Measurements from ENCODE around the gene CLDN7.

Gene CLDN7

DNA sequence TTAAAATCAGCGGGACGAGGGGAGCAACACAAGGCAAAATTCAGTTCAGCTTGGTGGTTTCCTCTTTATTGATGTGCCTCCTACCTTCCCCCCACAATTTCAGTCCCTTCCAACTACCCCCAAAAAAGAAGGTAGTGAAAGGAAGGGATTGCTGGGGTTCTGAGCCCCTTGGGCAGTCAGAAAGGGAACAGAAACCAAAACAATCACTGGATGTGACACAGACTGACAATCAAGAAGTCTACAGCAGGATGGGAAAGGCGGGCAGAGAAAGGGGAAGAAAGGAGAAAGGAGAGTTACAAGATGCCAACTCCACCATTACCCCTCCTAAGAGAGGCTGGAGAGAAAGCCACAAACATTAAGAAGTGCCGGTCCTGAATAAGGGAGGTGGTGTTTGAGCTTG lies 21.9 kb downstream of the CLDN7 start:
- TF ChIP-seq, protein P1, sequence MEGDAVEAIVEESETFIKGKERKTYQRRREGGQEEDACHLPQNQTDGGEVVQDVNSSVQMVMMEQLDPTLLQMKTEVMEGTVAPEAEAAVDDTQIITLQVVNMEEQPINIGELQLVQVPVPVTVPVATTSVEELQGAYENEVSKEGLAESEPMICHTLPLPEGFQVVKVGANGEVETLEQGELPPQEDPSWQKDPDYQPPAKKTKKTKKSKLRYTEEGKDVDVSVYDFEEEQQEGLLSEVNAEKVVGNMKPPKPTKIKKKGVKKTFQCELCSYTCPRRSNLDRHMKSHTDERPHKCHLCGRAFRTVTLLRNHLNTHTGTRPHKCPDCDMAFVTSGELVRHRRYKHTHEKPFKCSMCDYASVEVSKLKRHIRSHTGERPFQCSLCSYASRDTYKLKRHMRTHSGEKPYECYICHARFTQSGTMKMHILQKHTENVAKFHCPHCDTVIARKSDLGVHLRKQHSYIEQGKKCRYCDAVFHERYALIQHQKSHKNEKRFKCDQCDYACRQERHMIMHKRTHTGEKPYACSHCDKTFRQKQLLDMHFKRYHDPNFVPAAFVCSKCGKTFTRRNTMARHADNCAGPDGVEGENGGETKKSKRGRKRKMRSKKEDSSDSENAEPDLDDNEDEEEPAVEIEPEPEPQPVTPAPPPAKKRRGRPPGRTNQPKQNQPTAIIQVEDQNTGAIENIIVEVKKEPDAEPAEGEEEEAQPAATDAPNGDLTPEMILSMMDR (conservative IDR thresholded peaks at IDR 0.05; ENCODE audit: low read depth, low read length), result no peak
- no peak for DNase-seq (ENCODE audit: low read depth)
- H3K4me3 ChIP-seq (ENCODE audit: low read depth, low read length), result peak overlapping the region; percentile 93

DNA sequence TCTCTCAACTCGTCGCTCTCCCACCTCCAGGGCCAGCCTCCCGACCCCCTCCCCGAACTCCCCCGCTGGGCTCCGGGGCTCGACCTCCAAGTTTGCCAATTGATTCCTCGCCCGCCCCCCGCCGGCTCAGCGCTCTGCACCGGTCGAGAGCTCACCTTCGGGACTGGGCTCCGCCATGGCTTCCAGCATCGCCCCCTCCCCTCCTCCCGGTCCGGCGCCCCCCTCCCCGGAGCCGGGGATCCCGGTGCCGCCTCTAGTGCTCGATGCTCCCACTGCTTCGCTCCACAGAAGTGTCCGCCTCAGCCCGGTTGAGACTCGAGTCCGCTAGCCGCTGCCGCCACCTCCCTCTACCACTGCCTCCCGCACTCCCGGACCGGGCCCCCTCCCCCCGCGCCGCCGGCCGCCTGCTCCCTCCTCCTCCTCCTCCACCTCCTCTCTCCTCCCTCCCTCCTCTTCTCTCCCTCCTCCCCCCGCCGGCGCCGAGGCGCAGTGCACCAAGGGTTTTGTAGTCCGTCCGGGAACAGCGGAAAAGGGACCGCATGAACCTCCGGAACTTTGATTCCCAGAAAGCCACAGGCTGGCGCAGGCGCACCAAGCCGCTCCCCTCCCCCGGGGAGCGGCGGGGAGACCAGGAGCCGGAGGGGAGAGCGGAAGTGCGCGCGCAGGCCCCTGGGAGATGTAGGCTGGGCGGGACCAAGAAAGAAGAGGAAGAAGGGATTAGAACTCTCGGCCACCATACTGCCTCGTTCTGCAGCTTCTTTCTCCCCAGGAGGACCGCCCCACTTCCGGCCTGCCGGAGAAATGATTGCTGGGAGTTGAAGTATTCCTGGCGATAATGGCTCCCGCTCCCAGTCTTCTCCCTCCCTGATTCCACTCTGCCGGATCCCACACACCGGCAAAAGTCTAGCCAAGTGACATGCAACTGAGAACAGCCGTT lies 22.9 kb downstream of the CLDN7 start, which contains the start of gene PHF23:
Gene PHF23 (minus strand): TSS at position 367 of the 937 bp plus-strand sequence. CDS start 178 bp downstream, at position 189.
- TF ChIP-seq, protein P1 (conservative IDR thresholded peaks at IDR 0.05; ENCODE audit: low read depth, low read length), result no peak
- DNase-seq (ENCODE audit: low read depth), result peak; percentile 100
- peak within 1 kb of the TSS; percentile 93 for H3K4me3 ChIP-seq (ENCODE audit: low read depth, low read length)

DNA sequence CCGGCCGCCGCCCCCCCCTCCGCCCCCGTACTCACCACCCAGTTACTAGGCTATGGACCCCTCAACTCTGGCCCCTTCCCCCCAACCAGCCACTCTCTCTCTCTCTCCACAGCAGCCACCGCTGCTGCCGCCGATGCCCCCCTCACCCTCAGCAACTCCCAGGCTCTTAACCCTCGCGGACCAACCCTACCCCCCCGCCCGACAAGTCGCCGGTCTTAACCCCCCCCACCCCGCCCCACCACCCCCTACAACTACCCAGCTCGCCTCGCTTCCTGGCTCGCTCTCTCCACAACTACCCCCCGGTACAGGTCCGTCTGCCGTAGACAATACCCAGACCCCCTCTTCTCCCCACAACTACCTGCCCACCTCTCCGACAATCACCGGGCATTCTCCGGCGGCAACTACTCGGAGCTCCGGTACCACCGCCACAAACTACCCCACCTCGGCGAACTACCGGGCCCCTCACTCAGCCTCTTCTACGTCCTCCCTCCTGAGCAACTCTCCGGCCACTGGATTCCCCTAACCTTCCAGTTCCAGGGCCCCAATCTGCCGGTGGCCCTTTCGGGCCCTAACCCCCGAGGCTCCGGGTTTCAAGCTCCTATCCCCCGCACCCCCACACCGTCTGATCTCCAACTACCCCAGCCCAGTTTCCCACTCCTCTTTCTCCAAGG lies 23.7 kb downstream of the CLDN7 start:
- TF ChIP-seq, protein P1 (conservative IDR thresholded peaks at IDR 0.05; ENCODE audit: low read depth, low read length), result no peak
- DNase-seq (ENCODE audit: low read depth), result peak; percentile 43
- peak overlapping the region; percentile 89 for H3K4me3 ChIP-seq (ENCODE audit: low read depth, low read length)

DNA sequence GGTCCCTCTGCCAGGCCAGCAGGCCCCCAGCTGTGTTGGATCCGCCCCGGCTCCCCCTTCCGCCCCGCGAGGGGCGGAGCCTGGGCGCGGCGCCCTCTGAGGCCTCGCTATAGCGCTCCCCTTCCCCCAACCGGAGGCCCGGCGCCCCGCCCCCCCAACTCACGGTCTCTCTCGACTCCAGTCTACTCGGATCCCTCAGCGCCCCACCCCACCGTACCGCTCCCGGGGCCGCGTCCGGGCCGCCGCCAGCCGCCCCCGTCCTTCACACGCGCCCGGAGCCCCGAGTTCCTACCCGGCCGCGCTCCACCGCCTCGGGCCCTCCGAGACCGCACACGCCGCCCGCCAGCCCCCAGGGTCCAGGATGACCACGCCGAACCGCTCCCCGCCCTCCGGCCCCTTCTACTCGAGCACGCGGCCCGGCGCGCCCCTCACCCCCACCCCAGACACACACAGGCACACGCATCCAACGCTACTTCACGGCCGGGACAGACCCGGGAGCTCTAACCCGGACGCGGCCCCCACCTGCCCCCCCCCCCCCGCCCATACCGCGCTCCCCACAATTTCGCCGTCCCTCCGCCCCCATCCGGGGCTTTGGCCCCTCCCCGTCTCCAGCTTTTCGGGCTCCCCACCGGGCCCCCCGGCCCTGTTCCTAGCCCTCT lies 24.4 kb downstream of the CLDN7 start:
- DNase-seq (ENCODE audit: low read depth), result peak; percentile 75
- TF ChIP-seq, protein P1 (conservative IDR thresholded peaks at IDR 0.05; ENCODE audit: low read depth, low read length), result no peak
- H3K4me3 ChIP-seq (ENCODE audit: low read depth, low read length), result peak overlapping the region; percentile 89

DNA sequence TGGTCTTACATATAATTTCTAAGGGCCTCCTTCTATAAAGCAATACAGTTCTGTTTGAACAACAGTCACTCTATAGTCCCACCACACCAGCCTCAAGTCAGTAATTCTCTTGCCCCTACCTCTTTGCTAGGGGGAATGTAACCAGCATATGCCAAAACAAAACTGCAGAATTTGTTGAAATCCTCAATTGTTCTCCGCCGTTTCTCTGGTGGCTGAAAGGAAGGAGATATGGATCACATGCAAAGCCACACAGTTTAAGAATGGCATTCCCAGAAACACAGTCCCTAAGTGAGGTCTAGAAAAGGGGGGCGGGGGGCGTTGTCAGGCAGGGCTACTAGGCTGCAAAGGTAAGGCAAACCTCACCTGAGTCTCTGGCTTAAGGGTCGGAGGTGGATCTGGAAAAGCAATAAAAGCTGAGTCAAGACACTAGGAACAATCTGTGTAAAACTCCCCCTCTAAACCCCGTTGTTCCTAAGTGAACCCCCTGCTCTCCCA lies 25.0 kb downstream of the CLDN7 start:
- no peak for DNase-seq (ENCODE audit: low read depth)
- TF ChIP-seq, protein P1 (conservative IDR thresholded peaks at IDR 0.05; ENCODE audit: low read depth, low read length), result no peak
- peak overlapping the region; percentile 89 for H3K4me3 ChIP-seq (ENCODE audit: low read depth, low read length)

DNA sequence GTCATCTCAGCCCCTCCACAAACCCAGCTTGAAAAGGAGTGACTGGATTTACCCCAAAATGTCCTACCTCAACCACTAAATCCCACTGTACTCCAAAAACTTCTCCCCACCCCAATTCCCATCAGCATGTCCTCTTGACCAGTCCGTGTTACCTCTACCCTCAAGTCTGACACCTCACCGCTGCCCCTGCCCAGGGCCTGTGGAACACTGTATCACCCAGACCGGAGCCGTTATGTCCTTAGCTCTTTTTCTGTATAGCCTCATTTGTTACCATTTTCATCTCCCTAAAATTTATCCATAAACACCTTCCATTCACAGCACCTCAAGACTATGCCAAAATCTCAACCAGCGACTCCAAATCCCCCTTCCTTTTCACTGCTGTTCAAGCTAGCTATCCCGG lies 25.5 kb downstream of the CLDN7 start:
- TF ChIP-seq, protein P1 (conservative IDR thresholded peaks at IDR 0.05; ENCODE audit: low read depth, low read length), result no peak
- peak overlapping the region; percentile 89 for H3K4me3 ChIP-seq (ENCODE audit: low read depth, low read length)
- no peak for DNase-seq (ENCODE audit: low read depth)

All from choroid plexus epithelial cell (primary cell).